H1 (cell line): ENCODE results near the gene TSHR. TPM values are rescaled to one million over a fixed set of nuclear protein-coding genes. Genes with fewer than 3 reads are reported as not detected.

Experiments used
- BACH1 ChIP-seq: IDR thresholded peaks from 2 replicates; pipeline ENCODE4 v1.6.1; 2012; ENCODE audit warnings: low read length, improper control_type of control experiment
- CBX5 ChIP-seq: fragments of 300-800, 300-1000 bp; sonication (generic); IDR thresholded peaks from 2 replicates; pipeline ENCODE4 v1.7.1; 2016; ENCODE audit warnings: antibody characterized with exemption, low read length, low read depth
- CHD2 ChIP-seq: IDR thresholded peaks from 2 replicates; pipeline ENCODE4 v1.6.1; 2012; ENCODE audit warnings: low read length, improper control_type of control experiment
- POLR2AphosphoS5 ChIP-seq: IDR thresholded peaks from 2 replicates; pipeline ENCODE4 v1.6.1; 2011; ENCODE audit warnings: low read depth, low read length
- SP2 ChIP-seq: IDR thresholded peaks from 2 replicates; pipeline ENCODE4 v1.6.1; 2012; ENCODE audit warnings: mild to moderate bottlenecking, low read length, inconsistent platforms
- TAF1 ChIP-seq: IDR thresholded peaks from 2 replicates; pipeline ENCODE4 v1.6.1; 2011; ENCODE audit warnings: mild to moderate bottlenecking, low read depth, low read length
- polyA plus RNA-seq, 7 experiments: library from polyadenylated mRNA; depleted of rRNA in 3 of 7; stranded (reverse) in 5 of 7; unstranded in 2 of 7; fragments of >200 nt in 5 of 7; fragments of 200-250 nt in 2 of 7; gene quantifications; 1 replicate in 5 of 7; 2 replicates in 1 of 7; 4 replicates in 1 of 7; pipeline versions ENCODE4 v1.2.1 to v1.2.3, GENCODE V29; 2011 to 2013; ENCODE audit warnings: missing spikeins in 2 of 7, mixed read lengths in 2 of 7
- total RNA-seq: library from RNA; stranded (reverse); fragmentation: NEBNext Ultra II Directional; extraction: Animal tissue kit (Norgen Biotek cat#: 25700); gene quantifications from 2 replicates; pipeline ENCODE4 v1.2.1, GENCODE V29; 2021

Gene TSHR
- total and polyA plus RNA-seq, 2 of the 8 experiments (the other 6 are each of a cell fraction or from before 2014, with no cell fraction given) = 0.27 TPM; not detected in 1

DNA sequence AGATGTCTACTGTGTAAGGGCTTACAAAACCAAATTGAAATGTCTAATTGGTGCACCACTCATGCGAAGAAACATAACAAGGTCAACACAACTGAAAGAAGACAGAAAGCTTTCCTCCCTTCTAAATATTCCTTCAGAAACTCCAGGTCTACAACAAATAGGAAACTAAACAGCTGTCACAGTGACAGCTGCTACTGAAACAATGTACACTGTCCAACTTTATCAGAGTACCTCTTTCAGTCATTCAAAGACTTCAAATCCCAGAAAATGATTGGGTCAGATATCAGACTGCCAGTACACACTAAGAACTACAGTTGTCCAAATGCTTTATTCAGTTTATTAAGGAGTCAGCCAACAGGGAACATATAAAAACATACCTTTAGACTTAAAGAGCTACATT lies 49.1 kb upstream of the TSHR start (continued):
- TF ChIP-seq BACH1 (no peak), POLR2AphosphoS5 (no peak), SP2 (no peak), TAF1 (no peak), CBX5 (no peak), CHD2 (no peak)
